Measurements from ENCODE around the gene TSPY4. TPM values are rescaled to one million over a fixed set of nuclear protein-coding genes. Genes with fewer than 3 reads are reported as not detected.
"Not testable (repeated sequence)": the region's sequence is repeated elsewhere in the genome, so short reads cannot be mapped to it uniquely, and the experiment has no call there.

TSPY4 gene
- total RNA-seq = not detected

DNA sequence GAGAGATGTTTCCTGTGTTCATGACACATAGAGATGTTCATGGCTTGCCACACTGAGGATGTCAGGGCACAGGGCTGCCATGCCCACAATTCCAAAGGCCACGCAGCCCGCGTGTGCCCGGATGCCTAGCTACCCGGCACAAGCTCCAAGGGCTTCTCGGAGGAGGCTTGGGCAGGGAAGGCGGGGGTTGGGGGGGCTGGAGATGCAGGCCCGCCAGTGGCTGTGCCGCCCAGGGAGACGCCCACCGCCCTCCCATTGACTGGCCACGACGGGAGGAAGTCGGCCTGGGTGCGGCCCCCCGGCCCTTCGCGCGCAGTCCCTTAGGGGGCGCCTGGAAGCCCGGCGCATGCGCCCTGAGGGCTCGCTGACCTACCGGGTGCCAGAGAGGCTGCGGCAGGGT, at the start of gene TSPY4:
Gene TSPY4, plus strand, starts transcription at position 301 of the 400 bp plus-strand sequence. Its CDS starts 46 bp downstream, at position 347.
- POLR2A ChIA-PET; ATAC-seq (ENCODE audit: low read depth); H3K36me3 Mint-ChIP-seq; DNase-seq; H3K27ac Mint-ChIP-seq; H3K9me3 Mint-ChIP-seq; H3K4me3 Mint-ChIP-seq; H3K27me3 Mint-ChIP-seq; H3K4me1 Mint-ChIP-seq: not testable (repeated sequence)

DNA sequence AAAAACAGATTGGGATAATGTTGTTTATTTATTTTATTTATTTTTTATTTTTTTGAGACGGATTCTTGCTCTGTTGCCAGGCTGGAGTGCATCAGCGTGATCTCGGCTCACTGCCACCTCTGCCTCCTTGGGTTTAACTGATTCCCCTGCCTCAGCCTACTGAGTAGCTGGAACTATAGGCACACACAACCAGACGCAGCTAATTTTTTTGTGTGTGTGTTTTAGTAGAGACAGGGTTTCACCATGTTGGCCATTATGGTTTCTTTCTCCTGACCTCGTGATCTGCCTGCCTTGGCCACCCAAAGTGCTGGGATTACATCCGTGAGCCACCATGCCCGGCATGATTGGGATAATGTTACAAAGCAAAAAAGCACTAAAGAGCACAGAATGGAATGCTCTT, 16.3 kb upstream of the TSPY4 start:
- Mint-ChIP-seq H3K36me3 (no peaks in the 10 kb centered on the region), H3K9me3 (no peaks in the 10 kb centered on the region), H3K27ac (no peak overlapping the region), H3K27me3 (no peaks in the 10 kb centered on the region), H3K4me3 (no peak overlapping the region), H3K4me1 (no peaks in the 10 kb centered on the region)
- POLR2A ChIA-PET = no interaction called here
- ATAC-seq (ENCODE audit: low read depth) = no peak
- DNase-seq = no peak

- POLR2A ChIA-PET; DNase-seq; H3K27me3 Mint-ChIP-seq; H3K36me3 Mint-ChIP-seq; H3K27ac Mint-ChIP-seq; ATAC-seq (ENCODE audit: low read depth); H3K9me3 Mint-ChIP-seq; H3K4me1 Mint-ChIP-seq; H3K4me3 Mint-ChIP-seq: not testable (repeated sequence)
Observed at GRCh38 chrY:9357497-9357896, 20.2 kb downstream of the TSPY4 start, which contains the start of gene TSPY8. Gene TSPY8 (plus strand): TSS chrY:9357797. CDS start chrY:9357843, 46 bp downstream.

Other genes with a start within 250 kb of the TSPY4 start
- gene TSPY8, start 20.3 kb downstream of the TSPY4 start, total RNA-seq = not detected
- gene TSPY3, start 61.0 kb downstream of the TSPY4 start, total RNA-seq = not detected
- gene TSPY1, start 129.5 kb downstream of the TSPY4 start, total RNA-seq = not detected
- not detected for gene TSPY9, start 149.8 kb downstream of the TSPY4 start, total RNA-seq
- gene TSPY10, start 190.4 kb downstream of the TSPY4 start, total RNA-seq = not detected